22Rv1 (cell line): Measurements from ENCODE around the gene B9D1.

Source experiments
- ZFX ChIP-seq: fragments of 450-650 bp; IDR thresholded peaks from 2 replicates; pipeline ENCODE4 v1.6.1; 2017; ENCODE audit warnings: antibody characterized with exemption, borderline replicate concordance
- TF ChIP-seq, protein P1 (sequence below): fragments of 450-650 bp; IDR thresholded peaks from 2 replicates; pipeline ENCODE4 v1.5.1; 2017; ENCODE audit warnings: mild to moderate bottlenecking

DNA sequence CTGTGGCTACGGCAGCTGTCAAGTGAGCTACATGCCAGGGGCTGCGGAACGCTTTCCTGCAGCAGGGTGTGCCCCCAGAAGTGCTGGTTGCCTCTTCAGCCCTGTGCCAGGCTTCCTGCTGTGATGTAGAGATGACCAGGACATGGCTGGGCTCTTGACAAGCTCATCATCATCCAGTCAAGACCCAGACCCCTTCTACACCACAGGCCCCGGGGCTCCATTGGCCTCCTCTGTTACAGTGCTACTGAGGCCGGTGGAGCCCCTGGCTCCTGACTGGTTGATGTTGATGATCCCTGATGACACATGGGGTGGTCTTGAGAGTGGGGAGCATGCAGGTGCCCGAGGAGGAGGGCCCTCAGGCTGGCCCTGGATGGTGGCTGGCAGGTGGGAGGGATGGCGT, 50.1 kb downstream of the B9D1 start:
- TF ChIP-seq, protein P1, sequence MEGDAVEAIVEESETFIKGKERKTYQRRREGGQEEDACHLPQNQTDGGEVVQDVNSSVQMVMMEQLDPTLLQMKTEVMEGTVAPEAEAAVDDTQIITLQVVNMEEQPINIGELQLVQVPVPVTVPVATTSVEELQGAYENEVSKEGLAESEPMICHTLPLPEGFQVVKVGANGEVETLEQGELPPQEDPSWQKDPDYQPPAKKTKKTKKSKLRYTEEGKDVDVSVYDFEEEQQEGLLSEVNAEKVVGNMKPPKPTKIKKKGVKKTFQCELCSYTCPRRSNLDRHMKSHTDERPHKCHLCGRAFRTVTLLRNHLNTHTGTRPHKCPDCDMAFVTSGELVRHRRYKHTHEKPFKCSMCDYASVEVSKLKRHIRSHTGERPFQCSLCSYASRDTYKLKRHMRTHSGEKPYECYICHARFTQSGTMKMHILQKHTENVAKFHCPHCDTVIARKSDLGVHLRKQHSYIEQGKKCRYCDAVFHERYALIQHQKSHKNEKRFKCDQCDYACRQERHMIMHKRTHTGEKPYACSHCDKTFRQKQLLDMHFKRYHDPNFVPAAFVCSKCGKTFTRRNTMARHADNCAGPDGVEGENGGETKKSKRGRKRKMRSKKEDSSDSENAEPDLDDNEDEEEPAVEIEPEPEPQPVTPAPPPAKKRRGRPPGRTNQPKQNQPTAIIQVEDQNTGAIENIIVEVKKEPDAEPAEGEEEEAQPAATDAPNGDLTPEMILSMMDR = no peak
- TF ChIP-seq ZFX = no peak
